Measurements from ENCODE around the gene AIG1.

- TF ChIP-seq CTCF (IDR thresholded peaks at IDR 0.05; ENCODE audit: borderline replicate concordance, extremely low read depth, low read length, poor library complexity, severe bottlenecking): no peak
- no peak for TF ChIP-seq EZH2 (IDR thresholded peaks at IDR 0.05; ENCODE audit: borderline replicate concordance, low read depth, low read length, severe bottlenecking)
Observed at GRCh38 chr6:143286251-143286795, 225.6 kb downstream of the AIG1 start.
